ENCODE results near the gene RBM7.

Gene RBM7

DNA sequence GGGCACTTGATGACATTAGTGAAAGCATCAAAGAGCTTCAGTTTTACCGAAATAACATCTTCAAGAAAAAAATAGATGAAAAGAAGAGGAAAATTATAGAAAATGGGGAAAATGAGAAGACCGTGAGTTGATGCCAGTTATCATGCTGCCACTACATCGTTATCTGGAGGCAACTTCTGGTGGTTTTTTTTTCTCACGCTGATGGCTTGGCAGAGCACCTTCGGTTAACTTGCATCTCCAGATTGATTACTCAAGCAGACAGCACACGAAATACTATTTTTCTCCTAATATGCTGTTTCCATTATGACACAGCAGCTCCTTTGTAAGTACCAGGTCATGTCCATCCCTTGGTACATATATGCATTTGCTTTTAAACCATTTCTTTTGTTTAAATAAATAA, 49.4 kb downstream of the RBM7 start:
- no peak for DNase-seq

DNA sequence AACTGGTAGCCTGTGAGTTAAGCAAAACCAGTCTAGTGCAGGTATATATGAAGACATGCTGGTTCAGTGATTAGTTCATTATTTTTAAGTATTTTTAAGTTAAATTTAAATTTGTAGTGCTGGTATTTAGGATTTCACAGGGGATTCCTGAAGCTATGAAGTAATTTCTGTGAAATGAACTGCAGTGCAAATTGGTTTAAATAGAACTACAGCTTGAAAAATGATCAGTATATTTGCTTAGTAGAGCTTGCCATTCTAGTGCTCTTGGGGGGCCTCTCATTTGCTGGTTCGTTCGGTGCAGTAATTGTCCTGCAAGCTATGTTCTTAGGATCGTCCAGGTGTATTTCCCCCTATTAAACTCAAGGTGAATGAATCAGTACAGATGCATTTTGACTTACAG, 51.9 kb downstream of the RBM7 start:
- DNase-seq = no peak
